IMR-90 (cell line): ENCODE results near the gene CCDC185. TPM values are rescaled to one million over a fixed set of nuclear protein-coding genes. Genes with fewer than 3 reads are reported as not detected.

Source experiments
- ATAC-seq: fragments of 200-7000 bp; cut with Tn5 transposase; 2 replicates; pipeline ENCODE4 v1.9.1; 2020; ENCODE audit warnings: low read depth, mild to moderate bottlenecking, moderate library complexity
- BruUV-seq: library from RNA; stranded (reverse); fragments of 400-500 nt; replicated peaks from 2 replicates; lab custom pipeline; 2021; lab: Mats Ljungman, UMichigan
- CTCF ChIA-PET: fragments of 300-600 bp; formaldehyde crosslinking; extraction: SDS; loops from one replicate; lab custom pipeline; 2021; ENCODE audit warnings: antibody characterized with exemption; lab: Yijun Ruan, JAX
- POLR2A ChIA-PET: fragments of 300-600 bp; sonication (Branson Sonifier 250); formaldehyde crosslinking; loops from one replicate; lab custom pipeline; 2022; ENCODE audit warnings: antibody characterized with exemption; ENCODE audit not compliant: unreplicated experiment; lab: Charles Lee
- DNase-seq: peaks from one replicate; pipeline ENCODE4 v3.0.0; 2013
- H2AFZ ChIP-seq: replicated peaks from 2 replicates; pipeline ENCODE3; 2013; ENCODE audit warnings: low read length, mild to moderate bottlenecking; ENCODE audit not compliant: poor library complexity
- H2AK5ac ChIP-seq: 2 replicates; pipeline ENCODE4 v1.6.1; 2013; ENCODE audit warnings: low read depth, low read length, inconsistent platforms
- H2AK9ac ChIP-seq: replicated peaks from 2 replicates; pipeline ENCODE3; 2013; ENCODE audit warnings: mild to moderate bottlenecking, low read depth, low read length, moderate library complexity; ENCODE audit not compliant: poor library complexity
- H2BK120ac ChIP-seq: 2 replicates; pipeline ENCODE4 v1.6.1; 2013; ENCODE audit warnings: low read depth, low read length, inconsistent platforms
- H2BK15ac ChIP-seq: 3 replicates; pipeline ENCODE4 v1.6.1; 2013; ENCODE audit warnings: low read depth, low read length, inconsistent platforms
- H2BK20ac ChIP-seq: 2 replicates; pipeline ENCODE4 v1.6.1; 2013; ENCODE audit warnings: low read depth, mild to moderate bottlenecking, inconsistent platforms, low read length, moderate library complexity
- H2BK5ac ChIP-seq: 2 replicates; pipeline ENCODE4 v1.6.1; 2013; ENCODE audit warnings: mild to moderate bottlenecking, low read depth, low read length, inconsistent platforms; ENCODE audit not compliant: poor library complexity, severe bottlenecking
- H3K14ac ChIP-seq: replicated peaks from 2 replicates; pipeline ENCODE4 v1.6.1; 2013; ENCODE audit warnings: low read depth, low read length, inconsistent platforms
- H3K18ac ChIP-seq: 2 replicates; pipeline ENCODE4 v1.6.1; 2013; ENCODE audit warnings: low read depth, low read length, control low read depth
- H3K23ac ChIP-seq: 2 replicates; pipeline ENCODE4 v1.6.1; 2013; ENCODE audit warnings: low read depth, low read length, inconsistent platforms
- H3K27ac ChIP-seq: 2 replicates; pipeline ENCODE4 v1.5.1; 2013; ENCODE audit warnings: mild to moderate bottlenecking, control low read depth, low read length; ENCODE audit not compliant: insufficient read depth
- H3K27me3 ChIP-seq: 2 replicates; pipeline ENCODE4 v1.6.1; 2013; ENCODE audit warnings: low read length; ENCODE audit not compliant: control insufficient read depth, insufficient read depth
- H3K36me3 ChIP-seq: 2 replicates; pipeline ENCODE4 v1.6.1; 2013; ENCODE audit warnings: low read length, mixed read lengths; ENCODE audit not compliant: control insufficient read depth, insufficient read depth
- H3K4ac ChIP-seq: 2 replicates; pipeline ENCODE4 v1.6.1; 2013; ENCODE audit warnings: low read depth, low read length, inconsistent platforms
- H3K4me1 ChIP-seq: 2 replicates; pipeline ENCODE4 v1.6.1; 2013; ENCODE audit warnings: low read length, mixed read lengths; ENCODE audit not compliant: control insufficient read depth, insufficient read depth
- H3K4me2 ChIP-seq: 2 replicates; pipeline ENCODE4 v1.6.1; 2013; ENCODE audit warnings: low read depth, mild to moderate bottlenecking, control low read depth, low read length, moderate library complexity
- H3K4me3 ChIP-seq: 2 replicates; pipeline ENCODE4 v1.5.1; 2013; ENCODE audit warnings: low read depth, mild to moderate bottlenecking, control low read depth, low read length, moderate library complexity; ENCODE audit not compliant: insufficient read depth
- H3K56ac ChIP-seq: 2 replicates; pipeline ENCODE4 v1.6.1; 2013; ENCODE audit warnings: low read length, inconsistent platforms; ENCODE audit not compliant: insufficient read depth; ENCODE audit errors: extremely low read depth
- H3K79me1 ChIP-seq, 2 experiments: 2 replicates each; pipeline ENCODE4 v1.6.1; 2013; ENCODE audit warnings: low read length in 2 of 2, inconsistent platforms in 1 of 2, low read depth in 1 of 2
- H3K9ac ChIP-seq: 2 replicates; pipeline ENCODE4 v1.6.1; 2013; ENCODE audit warnings: low read depth, low read length, control low read depth
- H3K9me1 ChIP-seq: 2 replicates; pipeline ENCODE4 v1.6.1; 2013; ENCODE audit warnings: low read length, inconsistent platforms; ENCODE audit not compliant: insufficient read depth
- H3K9me3 ChIP-seq: 2 replicates; pipeline ENCODE4 v1.6.1; 2013; ENCODE audit warnings: low read length; ENCODE audit not compliant: control insufficient read depth, insufficient read depth
- H4K20me1 ChIP-seq: 2 replicates; pipeline ENCODE4 v1.6.1; 2013; ENCODE audit warnings: low read length, inconsistent platforms; ENCODE audit not compliant: insufficient read depth
- H4K5ac ChIP-seq: 2 replicates; pipeline ENCODE4 v1.6.1; 2013; ENCODE audit warnings: mild to moderate bottlenecking, low read depth, low read length, control low read depth
- H4K8ac ChIP-seq, 2 experiments: 2 replicates each; pipeline ENCODE4 v1.6.1; 2013; ENCODE audit warnings: low read depth in 2 of 2, low read length in 2 of 2, control low read depth in 1 of 2, inconsistent platforms in 1 of 2
- H4K91ac ChIP-seq: 2 replicates; pipeline ENCODE4 v1.6.1; 2013; ENCODE audit warnings: low read depth, low read length, inconsistent platforms; ENCODE audit not compliant: insufficient read depth
- BHLHE40 ChIP-seq: fragments of 150-350 bp; IDR thresholded peaks from 2 replicates; pipeline ENCODE4 v1.6.1; 2016; ENCODE audit warnings: mild to moderate bottlenecking, low read depth, low read length
- CEBPB ChIP-seq: IDR thresholded peaks from 2 replicates; pipeline ENCODE4 v1.6.1; 2012; ENCODE audit warnings: low read depth, low read length, improper control_type of control experiment
- CHD1 ChIP-seq: IDR thresholded peaks from 2 replicates; pipeline ENCODE4 v1.6.1; 2012; ENCODE audit warnings: low read depth, low read length, improper control_type of control experiment
- FOS ChIP-seq: fragments of 150-350 bp; IDR thresholded peaks from 2 replicates; pipeline ENCODE4 v1.6.1; 2016; ENCODE audit warnings: low read depth, low read length
- MAFK ChIP-seq: IDR thresholded peaks from 2 replicates; pipeline ENCODE4 v1.6.1; 2012; ENCODE audit warnings: low read depth, low read length, improper control_type of control experiment
- MXI1 ChIP-seq: IDR thresholded peaks from 2 replicates; pipeline ENCODE4 v1.6.1; 2012; ENCODE audit warnings: low read depth, mild to moderate bottlenecking, low read length, moderate library complexity, borderline replicate concordance
- POLR2A ChIP-seq: IDR thresholded peaks from 2 replicates; pipeline ENCODE4 v1.6.1; 2012; ENCODE audit warnings: mild to moderate bottlenecking, low read depth, low read length
- RAD21 ChIP-seq: IDR thresholded peaks from 2 replicates; pipeline ENCODE4 v1.6.1; 2012; ENCODE audit warnings: low read length, improper control_type of control experiment
- RCOR1 ChIP-seq: IDR thresholded peaks from 2 replicates; pipeline ENCODE4 v1.6.1; 2012; ENCODE audit warnings: mild to moderate bottlenecking, low read length, improper control_type of control experiment; ENCODE audit not compliant: insufficient replicate concordance
- RFX5 ChIP-seq: IDR thresholded peaks from 2 replicates; pipeline ENCODE4 v1.8.0; 2012; ENCODE audit warnings: low read depth, mild to moderate bottlenecking, low read length, moderate library complexity
- SMC3 ChIP-seq: fragments of 150-350 bp; IDR thresholded peaks from 2 replicates; pipeline ENCODE4 v1.6.1; 2016; ENCODE audit warnings: low read depth, mild to moderate bottlenecking, antibody characterized with exemption, low read length, moderate library complexity
- WGBS, 2 experiments: methylation state at CpG; one replicate each; pipeline versions ENCODE4 v1.1.5 to v1.1.7; 2013; ENCODE audit warnings: missing lambda C conversion rate in 2 of 2; ENCODE audit not compliant: insufficient read length in 1 of 2; ENCODE audit errors: extremely low coverage in 2 of 2; 5-methylcytosine and 5-hydroxymethylcytosine counted together
- dilution Hi-C: fragments of 300-500 bp; cut with HindIII; formaldehyde crosslinking; loops from one replicate; pipeline ENCODE4 v1.14.3; 2018; ENCODE audit warnings: low sequenced_read_pairs; ENCODE audit not compliant: unreplicated experiment
- in situ Hi-C: fragments of 300-500 bp; cut with MboI; formaldehyde crosslinking; loops from 3 replicates; pipeline ENCODE4 v1.14.3; 2019; ENCODE audit warnings: low sequenced_read_pairs, inconsistent platforms, mixed read lengths
- intact Hi-C: fragments of 100-400 bp; cut with micrococcal nuclease; formaldehyde crosslinking; loops from 2 replicates; pipeline ENCODE4 v1.10.0; 2022
- polyA plus RNA-seq, 3 experiments: library from polyadenylated mRNA; depleted of rRNA; stranded (reverse); fragments of >200 nt; gene quantifications; 2 replicates each; pipeline ENCODE4 v1.2.3, GENCODE V29; 2012; ENCODE audit warnings: low replicate concordance in 1 of 3
- total RNA-seq: library from RNA; depleted of rRNA; stranded (reverse); fragments of >200 nt; gene quantifications from 2 replicates; pipeline ENCODE4 v1.2.3, GENCODE V29; 2012
- TF ChIP-seq, protein P1 (sequence below): fragments of 150-350 bp; IDR thresholded peaks from 2 replicates; pipeline ENCODE4 v1.6.1; 2017; ENCODE audit warnings: mild to moderate bottlenecking, antibody characterized with exemption, low read length, low read depth
- TF ChIP-seq, protein P2 (sequence below): fragments of 150-350 bp; IDR thresholded peaks from 2 replicates; pipeline ENCODE4 v1.6.1; 2016; ENCODE audit warnings: low read depth, mild to moderate bottlenecking, low read length, moderate library complexity, borderline replicate concordance
- TF ChIP-seq, protein P3 (sequence below): conservative IDR thresholded peaks from 2 replicates; pipeline ENCODE4 v1.5.1; 2012; ENCODE audit warnings: mild to moderate bottlenecking, low read depth, low read length, improper control_type of control experiment

Gene CCDC185
- total and polyA plus RNA-seq, 2 of the 4 experiments (the other 2 are of a cell fraction) = not detected

- H3K18ac ChIP-seq = no peak overlapping the region
- no peak overlapping the region for H4K8ac ChIP-seq
- no peak overlapping the region for H4K91ac ChIP-seq
- in situ Hi-C loops = no loop called here
- no peaks in the 10 kb centered on the region for H3K36me3 ChIP-seq
- intact Hi-C loops = no loop called here
- DNase-seq (no peak), ATAC-seq (no peak)
- TF ChIP-seq POLR2A = no peak
- TF ChIP-seq MXI1 = no peak
- no peak for TF ChIP-seq FOS
- TF ChIP-seq RFX5 = no peak
- TF ChIP-seq RAD21 = no peak
- no peak for TF ChIP-seq SMC3
- TF ChIP-seq MAFK = no peak
- no peak for TF ChIP-seq CEBPB
- TF ChIP-seq RCOR1 = no peak
- TF ChIP-seq, protein P1, sequence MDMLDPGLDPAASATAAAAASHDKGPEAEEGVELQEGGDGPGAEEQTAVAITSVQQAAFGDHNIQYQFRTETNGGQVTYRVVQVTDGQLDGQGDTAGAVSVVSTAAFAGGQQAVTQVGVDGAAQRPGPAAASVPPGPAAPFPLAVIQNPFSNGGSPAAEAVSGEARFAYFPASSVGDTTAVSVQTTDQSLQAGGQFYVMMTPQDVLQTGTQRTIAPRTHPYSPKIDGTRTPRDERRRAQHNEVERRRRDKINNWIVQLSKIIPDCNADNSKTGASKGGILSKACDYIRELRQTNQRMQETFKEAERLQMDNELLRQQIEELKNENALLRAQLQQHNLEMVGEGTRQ = no peak
- TF ChIP-seq, protein P2, sequence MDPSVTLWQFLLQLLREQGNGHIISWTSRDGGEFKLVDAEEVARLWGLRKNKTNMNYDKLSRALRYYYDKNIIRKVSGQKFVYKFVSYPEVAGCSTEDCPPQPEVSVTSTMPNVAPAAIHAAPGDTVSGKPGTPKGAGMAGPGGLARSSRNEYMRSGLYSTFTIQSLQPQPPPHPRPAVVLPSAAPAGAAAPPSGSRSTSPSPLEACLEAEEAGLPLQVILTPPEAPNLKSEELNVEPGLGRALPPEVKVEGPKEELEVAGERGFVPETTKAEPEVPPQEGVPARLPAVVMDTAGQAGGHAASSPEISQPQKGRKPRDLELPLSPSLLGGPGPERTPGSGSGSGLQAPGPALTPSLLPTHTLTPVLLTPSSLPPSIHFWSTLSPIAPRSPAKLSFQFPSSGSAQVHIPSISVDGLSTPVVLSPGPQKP = no peak
- TF ChIP-seq BHLHE40 = no peak
- no peak for TF ChIP-seq CHD1
- TF ChIP-seq, protein P3, sequence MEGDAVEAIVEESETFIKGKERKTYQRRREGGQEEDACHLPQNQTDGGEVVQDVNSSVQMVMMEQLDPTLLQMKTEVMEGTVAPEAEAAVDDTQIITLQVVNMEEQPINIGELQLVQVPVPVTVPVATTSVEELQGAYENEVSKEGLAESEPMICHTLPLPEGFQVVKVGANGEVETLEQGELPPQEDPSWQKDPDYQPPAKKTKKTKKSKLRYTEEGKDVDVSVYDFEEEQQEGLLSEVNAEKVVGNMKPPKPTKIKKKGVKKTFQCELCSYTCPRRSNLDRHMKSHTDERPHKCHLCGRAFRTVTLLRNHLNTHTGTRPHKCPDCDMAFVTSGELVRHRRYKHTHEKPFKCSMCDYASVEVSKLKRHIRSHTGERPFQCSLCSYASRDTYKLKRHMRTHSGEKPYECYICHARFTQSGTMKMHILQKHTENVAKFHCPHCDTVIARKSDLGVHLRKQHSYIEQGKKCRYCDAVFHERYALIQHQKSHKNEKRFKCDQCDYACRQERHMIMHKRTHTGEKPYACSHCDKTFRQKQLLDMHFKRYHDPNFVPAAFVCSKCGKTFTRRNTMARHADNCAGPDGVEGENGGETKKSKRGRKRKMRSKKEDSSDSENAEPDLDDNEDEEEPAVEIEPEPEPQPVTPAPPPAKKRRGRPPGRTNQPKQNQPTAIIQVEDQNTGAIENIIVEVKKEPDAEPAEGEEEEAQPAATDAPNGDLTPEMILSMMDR = no peak
- H3K4me3 ChIP-seq = no peak overlapping the region
- no peak overlapping the region for H2BK5ac ChIP-seq
- no peak overlapping the region for H3K9ac ChIP-seq
- H4K5ac ChIP-seq = no peak overlapping the region
- H2BK15ac ChIP-seq = no peak overlapping the region
- H3K23ac ChIP-seq = no peak overlapping the region
- no peaks in the 10 kb centered on the region for H3K9me3 ChIP-seq
- POLR2A ChIA-PET = no interaction called here
- 100% methylated on average over 1 of the region's 3 CpGs; no CpG with 5 or more reads in 1 of the 2 experiments for WGBS, 2 experiments
- no peak overlapping the region for H3K14ac ChIP-seq
- no peak overlapping the region for H3K4ac ChIP-seq
- H4K20me1 ChIP-seq = no peaks in the 10 kb centered on the region
- H2BK20ac ChIP-seq = no peak overlapping the region
- no peak overlapping the region for H3K56ac ChIP-seq
- H3K4me2 ChIP-seq = no peak overlapping the region
- CTCF ChIA-PET = interaction anchor here (0.7 kb wide), 1 partner anchor 15 kb away, joined by 6 read pairs; the partner anchor contains the start of gene SUSD4
- no peak overlapping the region for H2AFZ ChIP-seq
- dilution Hi-C loops = no loop called here
- no peak overlapping the region for H2AK5ac ChIP-seq
- H3K9me1 ChIP-seq = no peaks in the 10 kb centered on the region
- no peaks in the 10 kb centered on the region for H3K79me1 ChIP-seq
- BruUV-seq = no TSS peak
- peaks cover 41% of the 10 kb centered on the region for H3K27me3 ChIP-seq
- H2AK9ac ChIP-seq = no peak overlapping the region
- no peak overlapping the region for H2BK120ac ChIP-seq
- no peak overlapping the region for H3K27ac ChIP-seq
- H3K4me1 ChIP-seq = no peaks in the 10 kb centered on the region
Observed at GRCh38 chr1:223349241-223349640, 44.0 kb upstream of the CCDC185 start.
